SHP77 (cell line): ENCODE results near the gene IGFN1.

Experiments
- DNase-seq, 2 experiments: peaks; one replicate each; lab custom pipeline; 2025; lab: John Stamatoyannopoulos, UW

The IGFN1 gene

GRCh38 chr1:201185527-201186128 is 5.0 kb upstream of the IGFN1 start:
- DNase-seq = no peak

DNA sequence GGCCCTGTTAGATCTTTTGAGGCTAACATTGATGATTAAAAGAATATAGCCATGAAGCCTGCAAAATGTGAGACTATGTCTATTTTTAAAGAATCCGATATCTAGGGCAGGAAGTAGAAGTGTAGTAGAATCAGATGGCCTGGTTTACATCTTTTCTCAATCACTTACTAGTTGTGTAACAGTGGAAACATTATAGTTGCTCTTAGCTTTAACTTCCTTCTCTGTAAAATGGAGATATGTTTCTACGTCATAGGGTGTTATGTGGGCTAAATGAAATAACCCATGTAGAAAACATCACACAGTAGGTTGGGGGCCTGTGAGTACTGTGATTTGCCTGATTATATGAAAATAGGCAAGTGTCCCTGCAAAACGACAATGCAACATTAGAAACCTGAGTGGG is 4.4 kb upstream of the IGFN1 start:
- no peak for DNase-seq

DNA sequence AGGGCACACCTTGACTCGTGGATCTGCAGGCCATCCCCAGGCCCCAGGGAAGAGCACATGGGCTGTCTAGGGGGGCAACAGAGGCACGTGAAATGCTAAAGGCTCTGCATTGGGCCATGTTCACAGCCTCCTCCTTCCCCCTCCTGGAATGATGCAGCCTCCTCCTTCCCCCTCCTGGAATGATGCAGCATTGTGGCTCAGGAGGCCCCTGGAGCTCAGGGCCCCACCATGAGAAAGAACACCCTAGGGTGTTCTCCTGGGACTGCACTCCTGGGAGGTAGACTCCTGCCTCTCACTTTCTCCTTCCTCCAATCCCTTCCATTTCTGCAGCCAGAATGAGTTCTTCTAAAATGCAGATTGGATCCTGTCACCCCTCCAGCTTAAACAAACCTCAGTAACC is 1.5 kb upstream of the IGFN1 start:
- DNase-seq = no peak

DNA sequence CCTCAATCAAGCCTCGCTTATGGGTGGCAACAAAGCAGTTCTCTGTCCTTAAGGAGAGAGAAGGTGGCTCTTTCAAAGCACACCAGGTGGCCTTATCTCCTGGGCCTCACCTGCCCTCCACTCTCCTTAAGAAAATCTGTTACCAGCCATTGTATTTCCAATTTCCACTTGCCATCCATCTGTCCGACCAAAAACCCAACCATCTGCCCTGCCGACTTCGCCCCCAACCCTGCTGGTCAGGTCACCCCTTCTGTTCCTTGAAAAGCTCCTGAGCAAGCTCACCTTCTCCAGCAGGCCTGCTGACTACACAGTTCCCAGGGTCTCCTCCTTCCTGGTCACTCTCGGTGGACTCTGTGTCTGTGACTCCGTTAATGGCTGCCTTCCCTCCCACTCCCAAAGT is 619 bp upstream of the IGFN1 start:
- no peak for DNase-seq

GRCh38 chr1:201191653-201192260 is 1.1 kb downstream of the IGFN1 start:
- no peak for DNase-seq

GRCh38 chr1:201192261-201192788 is 1.7 kb downstream of the IGFN1 start:
- no peak for DNase-seq

- DNase-seq = no peak
These were observed 3.4 kb downstream of the IGFN1 start for GRCh38 chr1:201194046-201194445.

GRCh38 chr1:201198598-201198997 is 8.0 kb downstream of the IGFN1 start:
- no peak for DNase-seq

DNA sequence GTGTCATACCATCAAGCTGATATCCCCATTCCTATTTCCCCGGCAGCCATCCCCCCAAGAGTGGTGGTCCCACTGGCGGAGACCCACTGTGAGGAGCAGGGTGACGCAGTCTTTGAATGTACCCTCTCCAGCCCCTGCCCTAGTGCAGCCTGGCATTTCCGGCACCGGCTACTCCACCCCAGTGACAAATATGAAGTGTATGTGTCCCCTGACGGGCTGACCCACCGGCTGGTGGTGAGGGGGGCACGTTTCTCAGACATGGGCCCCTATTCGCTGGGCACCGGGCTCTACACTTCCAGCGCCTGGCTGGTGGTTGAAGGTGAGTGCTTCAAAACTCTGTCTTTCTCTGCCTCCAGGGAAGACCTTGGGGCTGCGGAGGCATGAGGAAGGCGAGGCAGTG is 14.4 kb downstream of the IGFN1 start:
- DNase-seq = no peak

GRCh38 chr1:201206176-201206575 is 15.6 kb downstream of the IGFN1 start:
- no peak for DNase-seq

- DNase-seq = no peak
These were observed 16.4 kb downstream of the IGFN1 start for GRCh38 chr1:201207046-201207445.

GRCh38 chr1:201208236-201208635 is 17.6 kb downstream of the IGFN1 start:
- no peak for DNase-seq

DNA sequence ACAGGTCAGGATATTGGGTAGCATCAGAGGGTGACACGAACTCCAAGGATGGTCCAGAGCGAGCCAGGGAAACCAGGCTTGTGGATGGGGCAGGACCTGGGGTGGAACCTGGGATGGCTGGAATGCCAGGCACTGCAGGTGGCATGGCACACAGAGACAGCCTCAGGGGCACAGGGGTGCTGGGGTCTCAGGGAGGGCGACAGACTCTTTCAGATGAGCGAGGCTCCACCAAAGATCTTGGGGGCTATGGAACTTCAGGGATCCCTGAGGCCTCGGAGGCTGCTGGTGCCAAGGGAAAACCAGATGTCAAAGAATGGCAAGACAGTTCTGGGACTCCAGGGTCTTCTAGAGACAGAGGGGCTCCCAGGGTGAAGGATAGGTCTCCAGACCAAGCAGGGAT is 21.4 kb downstream of the IGFN1 start:
- DNase-seq = no peak

DNA sequence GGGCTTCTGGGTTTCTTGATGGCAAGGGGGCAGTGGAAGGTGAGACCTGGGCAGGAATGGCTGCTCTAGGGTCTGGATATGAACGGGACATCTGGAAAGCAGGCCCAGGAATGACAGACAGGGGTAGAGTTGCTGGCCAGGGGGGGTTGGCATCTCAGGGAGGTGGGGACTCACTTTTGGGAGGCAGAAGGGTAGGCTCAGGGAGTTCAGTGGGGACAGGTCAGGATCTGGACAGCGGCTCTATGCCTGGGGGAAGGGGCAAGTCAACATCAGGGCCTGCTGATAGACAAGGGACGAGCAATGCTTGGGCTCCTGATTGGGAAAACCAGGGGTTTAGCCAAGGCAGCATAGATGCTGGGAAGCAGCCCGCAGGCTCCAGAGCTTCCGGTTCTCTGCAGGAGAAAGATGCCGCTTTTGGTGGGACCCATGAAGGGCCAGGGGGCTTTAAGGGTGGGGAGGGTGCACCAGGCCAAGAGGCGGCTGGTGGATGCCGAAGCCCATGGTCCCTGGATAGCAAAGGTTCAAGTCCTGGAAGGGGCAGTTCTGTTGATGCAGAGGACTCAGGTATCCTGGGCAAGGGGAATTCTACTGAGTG is 21.9 kb downstream of the IGFN1 start:
- DNase-seq = no peak

DNA sequence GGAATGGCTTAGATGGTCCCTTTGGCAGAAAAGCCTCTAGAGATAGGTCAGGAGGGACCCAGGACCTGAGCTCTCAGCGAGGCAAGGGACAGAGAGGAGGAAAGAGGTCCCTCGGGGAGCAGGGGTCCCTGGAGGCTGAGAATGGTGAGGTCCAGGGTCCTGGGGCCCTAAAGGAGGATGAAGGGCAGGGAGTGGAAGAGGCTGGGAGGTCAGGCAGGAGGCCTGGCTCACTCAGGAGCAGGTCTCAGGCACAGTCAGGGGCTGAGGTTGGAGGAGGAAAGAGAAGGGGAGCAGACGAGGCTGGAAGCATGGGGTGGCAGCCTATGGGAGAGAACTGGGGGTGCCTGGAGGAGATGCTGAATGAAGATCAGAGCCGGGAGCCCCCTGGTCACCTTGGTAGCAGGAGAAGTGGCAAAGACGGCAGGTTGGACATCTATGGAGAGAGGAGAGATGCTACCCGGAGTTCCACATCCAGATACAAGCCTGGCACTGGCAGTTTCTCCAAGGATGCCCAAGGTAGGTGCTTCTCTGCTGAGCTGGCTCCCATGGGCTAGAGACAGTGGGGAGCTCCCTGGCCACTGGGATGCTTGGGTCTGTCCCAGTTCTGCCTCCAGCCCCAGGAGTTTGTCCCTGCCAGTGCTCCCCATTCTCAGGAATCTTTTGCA is 22.6 kb downstream of the IGFN1 start:
- no peak for DNase-seq

- DNase-seq = no peak
These were observed 23.3 kb downstream of the IGFN1 start for GRCh38 chr1:201213926-201214325.

- DNase-seq = no peak
These were observed 23.8 kb downstream of the IGFN1 start for GRCh38 chr1:201214461-201214860.

DNA sequence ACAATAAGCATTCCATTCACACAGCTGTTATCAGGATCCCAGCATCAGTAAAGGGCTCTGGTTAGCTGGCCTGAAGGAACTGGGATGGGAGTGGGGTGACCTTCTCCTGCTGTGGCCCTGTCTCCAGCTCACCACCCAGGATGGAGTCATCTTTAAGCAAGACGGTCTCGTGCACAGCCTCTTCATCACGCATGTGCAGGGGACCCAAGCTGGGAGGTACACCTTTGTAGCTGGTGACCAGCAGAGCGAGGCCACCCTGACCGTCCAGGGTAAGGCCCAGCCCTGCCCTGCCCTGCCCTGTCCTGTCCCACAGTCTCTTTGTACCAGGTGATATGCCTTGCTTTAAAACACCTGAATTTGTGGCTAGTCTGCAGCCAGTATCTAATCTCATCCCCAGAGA is 24.3 kb downstream of the IGFN1 start:
- DNase-seq = no peak

DNA sequence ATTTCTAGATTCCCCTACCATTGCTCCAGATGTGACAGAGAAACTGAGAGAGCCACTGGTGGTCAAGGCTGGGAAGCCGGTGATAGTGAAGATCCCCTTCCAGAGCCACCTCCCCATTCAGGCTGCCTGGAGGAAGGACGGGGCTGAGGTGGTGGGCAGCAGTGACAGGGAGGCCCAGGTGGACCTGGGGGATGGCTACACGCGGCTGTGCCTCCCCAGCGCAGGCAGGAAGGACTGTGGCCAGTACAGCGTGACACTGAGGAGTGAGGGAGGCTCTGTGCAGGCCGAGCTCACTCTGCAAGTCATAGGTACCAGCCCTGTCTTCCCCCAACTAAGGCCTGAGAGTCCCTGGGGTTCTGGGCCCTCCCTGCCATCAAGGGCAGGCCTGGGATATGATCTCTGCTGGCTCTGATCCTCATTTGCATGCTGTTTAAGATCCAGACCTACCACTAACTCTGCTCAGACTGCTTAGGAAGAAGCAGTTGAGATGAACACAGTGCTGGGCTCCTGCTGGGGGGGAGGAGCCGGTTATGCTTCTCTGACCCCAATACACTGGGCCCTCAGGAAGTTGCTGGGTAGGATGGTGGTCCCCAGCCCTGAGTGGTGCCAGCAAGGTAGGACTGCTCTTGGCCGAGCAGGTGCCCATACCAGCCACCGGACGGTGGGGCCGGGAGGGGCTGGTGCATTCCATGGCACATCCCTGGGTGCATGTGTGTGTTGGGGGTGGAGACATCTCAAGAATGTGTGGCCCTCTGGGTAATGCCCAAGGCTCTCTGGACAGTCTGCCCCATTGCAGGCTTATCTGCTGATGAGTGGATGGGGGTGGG is 25.1 kb downstream of the IGFN1 start:
- DNase-seq = no peak

DNA sequence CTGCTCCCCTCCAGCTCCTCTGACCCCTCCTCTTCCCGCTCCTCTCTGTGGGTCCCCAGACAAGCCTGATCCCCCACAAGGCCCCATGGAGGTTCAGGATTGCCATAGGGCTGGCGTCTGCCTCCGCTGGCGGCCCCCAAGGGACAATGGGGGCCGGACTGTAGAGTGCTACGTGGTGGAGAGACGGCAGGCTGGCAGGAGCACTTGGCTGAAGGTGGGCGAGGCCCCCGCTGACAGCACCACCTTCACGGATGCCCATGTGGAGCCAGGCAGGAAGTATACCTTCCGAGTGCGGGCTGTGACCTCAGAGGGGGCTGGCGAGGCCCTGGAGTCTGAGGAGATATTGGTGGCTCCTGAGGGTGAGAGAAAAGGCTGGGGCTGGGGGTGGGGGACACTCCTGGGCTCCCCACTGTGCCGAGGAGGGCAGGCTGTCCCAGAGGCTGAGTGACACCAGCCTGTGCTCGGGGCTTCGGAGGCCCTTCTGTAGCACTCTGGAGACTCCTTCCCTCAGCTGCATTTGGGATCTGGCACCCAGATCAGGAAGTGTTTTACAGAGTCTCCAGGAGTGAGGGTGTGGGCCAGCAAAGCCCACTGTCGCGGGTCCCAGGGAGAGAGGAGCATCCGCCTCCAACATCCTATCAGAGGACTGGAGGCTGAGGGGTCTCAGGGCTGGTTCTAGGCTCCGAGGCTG is 25.9 kb downstream of the IGFN1 start:
- no peak for DNase-seq

DNA sequence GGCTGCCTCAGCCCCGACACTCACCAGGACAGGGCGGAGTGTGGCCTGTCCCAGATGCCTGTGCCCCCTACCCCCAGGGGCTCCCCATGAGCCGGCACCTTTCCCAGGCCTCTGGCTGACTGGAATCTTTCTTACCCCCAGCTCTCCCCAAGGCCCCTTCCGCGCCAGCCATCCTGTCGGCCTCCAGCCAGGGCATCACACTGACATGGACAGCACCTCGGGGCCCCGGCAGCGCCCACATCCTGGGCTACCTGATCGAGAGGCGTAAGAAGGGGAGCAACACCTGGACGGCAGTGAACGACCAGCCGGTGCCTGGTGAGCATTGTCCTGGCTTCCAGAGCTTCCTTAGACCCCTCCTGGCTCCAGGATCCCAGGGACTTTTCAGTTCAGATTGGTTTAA is 26.5 kb downstream of the IGFN1 start:
- DNase-seq = no peak

- no peak for DNase-seq
These were observed 27.2 kb downstream of the IGFN1 start for GRCh38 chr1:201217851-201218250.
